GM12892 (cell line): ENCODE results near the gene HSD11B1.

ENCODE experiments used
- DNase-seq: peaks from one replicate; pipeline ENCODE4 v3.0.0; 2011; ENCODE audit not compliant: insufficient read length
- FAIRE-seq: peaks from 2 replicates; lab custom pipeline; 2011; peaks lifted over from hg19 to GRCh38; lab: Jason Lieb, UNC
- POLR2A ChIP-seq: IDR thresholded peaks from 2 replicates; pipeline ENCODE4 v1.6.1; 2011; ENCODE audit warnings: low read depth, low read length, control low read depth
- POLR2AphosphoS5 ChIP-seq: IDR thresholded peaks from 2 replicates; pipeline ENCODE4 v1.6.1; 2011; ENCODE audit warnings: low read depth, low read length, control low read depth
- TAF1 ChIP-seq: IDR thresholded peaks from 2 replicates; pipeline ENCODE4 v1.6.1; 2011; ENCODE audit warnings: low read depth, mild to moderate bottlenecking, control low read depth, low read length, borderline replicate concordance

Gene HSD11B1

DNA sequence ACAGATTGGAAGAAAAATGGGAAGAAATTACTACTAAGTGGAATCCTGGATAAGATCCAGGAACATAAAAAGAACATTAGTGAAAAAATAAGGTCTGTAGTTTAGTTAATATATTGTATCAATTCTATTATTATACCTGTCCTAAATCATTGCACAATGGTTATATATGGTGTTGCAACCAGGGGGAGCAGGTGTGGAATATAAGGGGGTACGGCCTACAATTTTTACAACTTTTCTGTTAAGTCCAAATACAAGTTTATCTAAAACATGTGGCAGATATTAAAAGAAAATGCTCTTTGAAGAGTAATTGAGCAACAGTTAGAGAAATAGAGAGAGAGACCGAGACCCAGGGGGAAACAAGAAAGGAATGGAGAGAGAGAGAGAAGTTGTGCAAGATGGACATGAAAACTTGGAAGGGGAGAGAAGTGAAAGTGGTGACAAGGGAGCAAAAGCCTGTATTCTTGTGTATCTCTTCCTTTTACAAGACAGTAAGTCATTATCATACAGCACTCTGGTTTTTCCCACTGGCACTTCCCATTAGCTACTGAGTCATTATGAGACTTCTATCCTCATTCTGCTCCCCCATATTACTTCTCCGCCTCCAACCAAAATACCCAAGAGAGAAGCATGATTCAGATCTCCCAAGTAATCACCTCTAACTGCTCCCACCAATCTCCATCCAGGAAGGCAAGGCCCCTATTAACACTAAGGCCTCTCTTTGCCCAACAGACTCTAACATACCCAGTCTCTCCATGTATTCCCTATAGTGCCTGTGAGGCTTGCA, 29.0 kb downstream of the HSD11B1 start:
- TF ChIP-seq POLR2A: no peak
- TF ChIP-seq TAF1: no peak
- no peak for TF ChIP-seq POLR2AphosphoS5
- DNase-seq (no peak), FAIRE-seq (no peak)

DNA sequence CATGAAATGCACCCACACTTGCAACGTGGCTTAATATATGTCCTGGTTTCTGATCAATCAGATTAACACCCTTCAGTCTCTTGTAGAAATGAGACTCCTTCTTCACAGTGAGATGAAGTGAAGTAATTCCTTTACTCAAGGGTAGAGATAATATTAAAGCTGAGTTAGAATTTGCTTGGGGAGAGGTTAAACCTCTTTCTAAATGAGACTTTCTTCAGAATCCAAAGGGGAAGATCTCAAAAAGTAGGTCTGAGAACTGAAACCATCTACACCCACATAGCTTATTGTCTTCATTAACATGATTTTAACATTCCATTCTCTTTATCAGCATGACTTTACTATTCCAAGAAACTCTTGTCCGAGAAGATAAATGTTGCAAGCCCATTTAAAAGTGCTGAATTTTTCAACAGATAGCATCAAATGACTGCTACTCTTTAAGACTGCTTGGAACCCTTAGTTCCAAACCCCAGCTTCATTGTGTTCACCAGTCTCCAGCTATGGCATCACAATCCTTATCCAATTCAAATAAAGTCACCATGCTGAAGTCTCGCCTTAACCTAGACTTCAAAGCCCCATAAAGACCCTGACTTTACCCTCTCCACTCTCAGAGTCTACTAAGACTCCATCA, 32.0 kb downstream of the HSD11B1 start:
- TF ChIP-seq POLR2A: no peak
- TF ChIP-seq POLR2AphosphoS5: no peak
- no peak for TF ChIP-seq TAF1
- DNase-seq (no peak), FAIRE-seq (no peak)

DNA sequence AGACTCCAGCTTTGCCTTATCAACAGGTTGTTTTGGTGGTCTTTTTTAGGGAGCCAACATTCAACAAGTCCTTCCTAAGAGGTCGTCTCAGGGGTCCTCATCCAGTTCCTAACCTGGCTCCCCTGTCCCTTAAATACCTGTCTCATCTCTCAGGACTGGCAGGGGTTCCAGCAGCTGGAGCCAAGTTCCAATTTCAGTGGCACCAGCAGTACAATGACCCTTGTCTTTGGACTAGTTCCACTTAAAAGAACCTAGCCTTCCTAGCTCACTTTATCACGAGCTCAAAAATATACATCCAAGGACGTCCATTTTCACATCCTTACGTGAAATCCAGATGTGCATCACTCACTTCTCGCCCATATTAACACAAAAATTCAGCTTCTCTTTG, 32.5 kb downstream of the HSD11B1 start:
- TF ChIP-seq TAF1 (no peak), POLR2A (no peak), POLR2AphosphoS5 (no peak)
- DNase-seq (no peak), FAIRE-seq (no peak)

DNA sequence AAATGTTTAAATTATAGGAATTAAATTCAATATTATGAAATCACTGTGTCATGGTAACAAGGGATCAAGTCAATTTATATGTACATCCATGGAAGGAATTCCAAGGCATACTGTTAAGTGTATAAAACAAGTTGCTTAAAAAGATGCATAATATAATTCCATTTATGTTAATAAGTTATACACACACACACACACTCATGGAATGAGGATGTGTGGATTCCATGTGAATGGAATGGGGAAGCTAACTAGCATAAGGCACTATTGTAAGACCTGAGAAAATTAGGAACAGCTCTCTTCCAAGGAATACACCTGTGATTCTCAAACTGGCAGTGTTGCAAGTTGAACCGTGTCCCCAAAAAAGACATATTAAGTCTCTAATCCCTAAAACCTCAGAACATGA, 33.6 kb downstream of the HSD11B1 start:
- FAIRE-seq: no peak
- no peak for TF ChIP-seq TAF1
- TF ChIP-seq POLR2AphosphoS5: no peak
- TF ChIP-seq POLR2A: no peak

DNA sequence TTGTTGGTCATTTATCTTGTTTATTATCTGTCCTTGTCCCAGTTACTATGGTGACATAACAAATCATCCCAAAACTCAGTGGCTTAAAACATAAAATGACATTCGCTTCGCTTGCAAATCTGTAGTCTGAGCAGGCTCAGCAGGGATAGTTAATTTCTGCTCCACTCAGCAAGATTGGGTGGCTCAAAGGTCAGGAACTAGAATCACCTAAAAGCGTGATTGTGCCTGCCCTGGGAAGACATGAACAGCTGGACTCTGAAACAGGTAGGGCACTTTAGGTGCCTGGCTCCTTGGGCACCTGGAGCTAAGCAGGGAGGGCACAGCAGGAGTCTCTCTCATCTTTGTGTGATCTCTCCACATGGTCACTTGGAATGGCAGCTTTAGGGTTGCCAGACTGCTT, 36.5 kb downstream of the HSD11B1 start:
- no peak for DNase-seq
- TF ChIP-seq POLR2AphosphoS5 (no peak), POLR2A (no peak), TAF1 (no peak)
- no peak for FAIRE-seq

More for the DNA sequence above, 33.6 kb downstream of the HSD11B1 start:
- DNase-seq: no peak

DNA sequence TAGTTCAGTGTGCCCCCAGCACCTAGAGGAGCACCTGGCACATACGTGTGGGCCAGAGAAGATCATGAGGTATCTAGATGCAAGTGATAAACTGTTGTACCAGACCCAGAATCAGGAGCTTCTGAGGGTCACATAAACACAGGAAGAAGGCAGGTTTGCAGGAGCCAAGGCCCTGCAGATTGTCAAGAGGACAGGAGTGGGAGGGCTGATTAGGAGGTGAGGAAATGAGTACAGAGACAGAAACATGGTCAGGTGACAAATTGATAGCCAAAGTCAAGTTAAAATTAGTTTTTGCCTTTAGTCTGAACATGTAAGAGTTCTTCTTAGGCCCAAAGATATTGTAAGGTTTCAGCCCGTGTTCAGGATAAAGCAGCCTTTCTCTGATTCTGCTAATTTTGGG, 37.2 kb downstream of the HSD11B1 start:
- TF ChIP-seq POLR2A (no peak), TAF1 (no peak), POLR2AphosphoS5 (no peak)
- no peak for DNase-seq
- FAIRE-seq: no peak

DNA sequence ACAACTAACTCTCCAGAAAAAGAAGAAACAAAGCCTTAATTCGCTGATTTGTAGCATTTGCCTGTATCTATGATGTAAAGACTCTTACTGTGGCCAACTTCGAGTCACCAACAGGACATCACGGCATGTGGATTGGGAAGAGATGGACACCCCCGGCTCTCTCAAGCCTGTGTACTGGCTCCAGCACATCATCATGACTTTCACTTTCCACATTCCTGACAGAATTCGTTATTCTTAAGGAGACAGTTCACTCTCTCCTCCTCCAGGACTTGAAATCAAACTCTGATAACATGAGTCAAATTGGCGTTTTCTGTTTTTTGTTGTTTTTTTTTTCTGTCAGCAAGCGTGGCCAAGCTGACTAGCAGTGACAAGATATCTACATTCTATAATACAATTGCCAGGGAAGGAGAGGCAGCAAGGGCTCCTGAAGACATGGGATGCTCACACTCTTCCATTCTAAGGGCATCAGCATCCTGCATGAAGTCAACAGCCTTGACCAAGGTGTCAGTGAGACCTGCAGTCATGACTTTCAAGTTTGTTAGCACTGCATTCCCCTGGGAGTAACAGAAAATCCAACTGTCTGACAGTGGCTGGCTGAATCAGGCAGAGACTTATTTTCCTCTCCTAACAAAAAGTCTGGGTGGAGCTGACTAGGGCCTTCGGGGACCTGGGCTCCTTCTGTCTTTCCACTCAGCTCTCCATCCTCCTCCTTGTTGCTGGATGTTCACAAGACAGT, 37.9 kb downstream of the HSD11B1 start:
- FAIRE-seq: no peak

DNA sequence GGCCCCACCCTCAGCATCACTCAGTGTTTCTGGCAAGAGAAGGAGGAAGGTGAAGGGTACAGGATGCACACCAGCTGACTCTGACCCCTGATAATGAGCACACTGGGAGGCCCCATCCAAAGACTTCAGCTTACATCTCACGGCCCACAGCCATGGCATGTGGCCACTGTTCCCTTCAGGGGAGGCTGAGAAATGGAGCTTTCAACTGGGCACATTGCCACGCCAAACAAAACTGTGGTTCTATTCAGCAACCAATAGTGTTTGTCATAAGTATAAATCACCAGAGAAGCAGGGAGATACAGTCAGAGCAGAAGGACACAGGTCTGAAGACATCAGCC, 38.5 kb downstream of the HSD11B1 start:
- DNase-seq: no peak
- no peak for TF ChIP-seq POLR2AphosphoS5
- TF ChIP-seq TAF1: no peak
- no peak for TF ChIP-seq POLR2A
- peak; percentile 17 for FAIRE-seq

More for the DNA sequence above, 37.9 kb downstream of the HSD11B1 start:
- no peak for DNase-seq
- TF ChIP-seq POLR2A: no peak
- no peak for TF ChIP-seq POLR2AphosphoS5
- no peak for TF ChIP-seq TAF1

DNA sequence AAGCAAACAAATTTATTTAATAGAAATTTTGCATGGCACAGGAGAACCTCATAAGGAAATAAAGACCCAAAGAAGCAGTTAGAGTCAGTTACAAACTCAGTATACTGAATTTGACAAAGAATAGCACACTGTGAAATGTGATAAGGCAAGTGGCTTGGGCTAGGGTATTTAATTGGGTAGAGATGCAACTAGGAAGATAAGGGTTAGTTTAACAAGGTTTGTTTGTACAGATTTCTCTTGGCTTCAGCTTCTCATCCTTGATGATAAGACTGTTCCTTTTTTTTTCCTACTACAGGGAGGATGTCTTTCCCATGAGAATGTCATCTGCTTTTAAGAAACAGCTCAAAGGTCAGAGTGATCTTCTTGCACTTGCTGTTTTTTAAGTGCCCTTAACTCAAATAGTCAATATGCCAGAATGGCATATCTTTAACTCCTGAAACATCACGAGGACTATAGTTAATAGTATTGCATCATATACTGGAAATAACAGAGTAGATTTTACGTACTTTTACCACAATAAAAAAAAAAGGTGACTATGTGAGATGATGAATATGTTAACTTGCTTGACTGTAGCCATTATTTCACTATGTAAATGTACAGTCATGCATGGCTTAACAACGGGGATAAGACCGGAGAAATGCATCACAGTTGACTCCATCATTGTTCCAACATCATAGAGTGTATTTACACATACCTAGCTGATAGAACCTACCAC, 42.0 kb downstream of the HSD11B1 start:
- TF ChIP-seq TAF1: no peak
- no peak for TF ChIP-seq POLR2AphosphoS5
- no peak for TF ChIP-seq POLR2A
- no peak for DNase-seq
- FAIRE-seq: no peak

DNA sequence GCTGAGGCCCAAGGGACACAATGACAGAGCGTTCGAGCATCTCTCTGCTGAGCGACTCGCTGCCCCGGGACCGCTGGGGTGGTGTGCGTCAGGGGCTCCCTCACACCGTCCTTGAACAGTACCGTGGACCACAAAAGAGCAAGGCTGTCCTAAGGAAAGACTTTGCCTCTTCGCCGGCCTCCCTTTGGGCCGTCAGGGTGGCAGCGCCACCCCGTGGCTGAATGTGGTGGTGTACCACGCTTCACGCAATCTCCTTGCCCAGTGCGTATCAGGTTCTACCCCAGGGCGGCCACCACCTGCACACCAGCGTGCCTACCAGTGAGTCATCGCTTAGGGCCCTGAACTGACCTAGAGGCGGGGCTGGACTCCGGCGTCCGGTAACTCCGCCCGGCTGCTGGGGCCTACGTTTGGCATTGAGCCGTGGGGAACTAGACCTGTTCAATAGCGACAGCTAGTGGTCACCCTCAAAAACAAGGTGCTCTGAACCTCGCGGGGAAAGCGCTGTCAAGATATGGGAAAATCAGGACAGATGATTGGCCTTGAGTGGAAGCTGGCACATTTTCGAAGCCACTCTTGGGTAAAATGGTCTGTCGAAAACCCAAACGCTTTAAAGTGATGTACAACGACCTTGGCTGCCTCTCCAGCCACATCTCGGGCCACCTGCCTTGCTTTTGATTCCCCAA, 43.1 kb downstream of the HSD11B1 start:
- FAIRE-seq (peak; percentile 99), DNase-seq (peak; percentile 66)
- TF ChIP-seq TAF1: no peak
